ENCODE results near the gene EPB41L3. TPM values are rescaled to one million over a fixed set of nuclear protein-coding genes. Genes with fewer than 3 reads are reported as not detected.

Gene EPB41L3
- total RNA-seq, 1 experiment from 2014 or later: 16.1 TPM

- no peak overlapping the region for H2BK12ac ChIP-seq (ENCODE audit: insufficient read length, low read depth, low read length)
- no CpG with 5 or more reads among the region's 2 CpGs for WGBS (ENCODE audit: extremely low coverage, insufficient read length, low lambda C conversion rate)
- Mint-ChIP-seq H3K27me3 (ENCODE audit: low read depth) (no peaks in the 10 kb centered on the region), H3K36me3 (ENCODE audit: insufficient read depth in 1 of 3, low read depth in 3 of 3) (no peaks in the 10 kb centered on the region), H3K27ac (no peak overlapping the region), H3K4me3 (no peak overlapping the region), H3K9me3 (no peaks in the 10 kb centered on the region), H3K4me1 (peaks cover 4 to 16% of the 10 kb centered on the region in 2 experiments; a peak in 3 of 4 replicates)
- H2BK120ac ChIP-seq (ENCODE audit: low read depth, low read length, poor library complexity, severe bottlenecking): no peak overlapping the region
- no peak for DNase-seq
- no peak overlapping the region for H4K91ac ChIP-seq (ENCODE audit: insufficient read length, low read depth, low read length)
- no peak overlapping the region for H2BK5ac ChIP-seq (ENCODE audit: insufficient read length, low read length)
- H3K4me1 ChIP-seq (ENCODE audit: insufficient read depth, low read length): no peaks in the 10 kb centered on the region
- no peaks in the 10 kb centered on the region for H3K23me2 ChIP-seq (ENCODE audit: insufficient read length, low read depth, low read length, poor library complexity, severe bottlenecking)
- no peak overlapping the region for H3K18ac ChIP-seq (ENCODE audit: insufficient read length, low read depth, low read length)
- H2AK5ac ChIP-seq (ENCODE audit: insufficient read length, low read length): no peak overlapping the region
- H4K8ac ChIP-seq (replicated peaks; ENCODE audit: insufficient read length, low read depth, low read length): no peak overlapping the region
- H2BK20ac ChIP-seq (ENCODE audit: low read depth, low read length, poor library complexity, severe bottlenecking): no peak overlapping the region
- H3K27me3 ChIP-seq (ENCODE audit: insufficient read depth, low read length): no peaks in the 10 kb centered on the region
- H3K9me3 ChIP-seq (ENCODE audit: control insufficient read depth, low read depth, low read length): no peaks in the 10 kb centered on the region
- no peak overlapping the region for H3K4me2 ChIP-seq (ENCODE audit: insufficient read depth, insufficient read length, low read length)
- no peak overlapping the region for H3K23ac ChIP-seq (ENCODE audit: insufficient read length, low read depth, low read length)
- H4K20me1 ChIP-seq (ENCODE audit: control insufficient read depth, insufficient read depth, insufficient read length): no peaks in the 10 kb centered on the region
- H2AFZ ChIP-seq (ENCODE audit: low read length): no peak overlapping the region
- H3K14ac ChIP-seq (ENCODE audit: insufficient read depth, low read length): no peak overlapping the region
- no peaks in the 10 kb centered on the region for H3K79me1 ChIP-seq (ENCODE audit: insufficient read depth, low read depth, low read length, poor library complexity, severe bottlenecking)
- H3K56ac ChIP-seq (ENCODE audit: insufficient read length, low read depth, low read length): no peak overlapping the region
- TF ChIP-seq CTCF (conservative IDR thresholded peaks at IDR 0.05): no peak
- H3K79me2 ChIP-seq (ENCODE audit: insufficient read depth, low read length): no peaks in the 10 kb centered on the region
- H4K5ac ChIP-seq (ENCODE audit: insufficient read length, low read depth, low read length): no peak overlapping the region
- H3K9ac ChIP-seq (ENCODE audit: extremely low read depth, insufficient read length, low read length): no peak overlapping the region
- H2BK15ac ChIP-seq (ENCODE audit: low read depth, low read length): no peak overlapping the region
- H3K4ac ChIP-seq (ENCODE audit: low read depth, low read length): no peak overlapping the region
- no peak overlapping the region for H3K27ac ChIP-seq (ENCODE audit: insufficient read length, low read depth, low read length)
- no peak overlapping the region for H3T11ph ChIP-seq (ENCODE audit: low read length)
These were observed 79.5 kb downstream of the EPB41L3 start for GRCh38 chr18:5464251-5464650.

Data from H9 (cell line).